Measurements from ENCODE around the gene C16orf95.

The C16orf95 gene

DNA sequence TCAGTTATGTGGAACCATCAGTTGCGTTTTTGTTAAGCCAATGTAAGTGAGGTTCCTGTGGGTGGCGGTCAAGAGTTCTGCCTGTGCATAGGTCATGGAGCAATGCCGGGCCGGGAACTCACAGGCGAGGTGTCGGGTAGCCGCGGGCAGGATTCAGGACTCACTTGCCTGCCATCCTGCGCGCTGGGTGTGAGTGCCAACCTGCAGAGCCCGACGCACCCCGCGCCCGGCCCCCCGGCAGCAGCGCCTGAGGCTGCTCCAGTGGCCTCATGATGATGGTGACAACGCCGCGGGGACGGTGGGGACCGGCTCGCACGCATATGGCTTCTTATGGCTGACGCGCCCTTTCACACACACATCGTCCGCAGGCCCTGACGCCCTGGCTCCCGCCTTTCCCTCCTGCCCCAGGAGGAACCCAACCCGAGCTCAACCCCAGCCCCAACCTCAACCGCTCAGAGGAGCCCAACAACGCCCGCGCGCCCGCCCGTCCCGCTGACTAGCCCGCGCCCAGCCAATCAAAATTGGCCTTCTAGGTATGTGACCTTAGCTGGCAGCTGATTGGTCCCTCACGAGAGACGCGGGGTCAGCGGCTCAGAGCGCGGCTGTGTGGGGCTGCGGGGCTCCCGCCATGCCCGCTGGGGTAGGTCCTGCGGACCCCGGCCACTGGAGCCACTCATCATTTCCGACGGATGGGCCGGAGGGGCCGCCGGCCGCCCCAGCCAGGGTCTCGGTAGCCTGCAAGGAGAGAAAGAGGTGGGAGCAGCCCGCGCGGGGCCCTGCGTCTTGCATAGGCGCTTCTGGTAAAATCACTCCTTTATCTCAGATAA, at the start of gene C16orf95:
Gene C16orf95, minus strand, starts transcription at position 470 of the 827 bp plus-strand sequence. Its CDS starts 150 bp downstream, at position 320.
- peak within 1 kb of the TSS; percentile 55 for H3K27ac ChIP-seq
- peak; percentile 31 for TF ChIP-seq CTCF (conservative IDR thresholded peaks at IDR 0.05)

GRCh38 chr16:87366930-87367329, 49.7 kb upstream of the C16orf95 start:
- TF ChIP-seq CTCF (conservative IDR thresholded peaks at IDR 0.05) = no peak
- no peak overlapping the region for H3K27ac ChIP-seq

- H3K27ac ChIP-seq = no peak overlapping the region
- TF ChIP-seq CTCF (conservative IDR thresholded peaks at IDR 0.05) = no peak
These were observed 49.1 kb upstream of the C16orf95 start for GRCh38 chr16:87366288-87366687.

GRCh38 chr16:87365021-87365713, 48.0 kb upstream of the C16orf95 start:
- no peak overlapping the region for H3K27ac ChIP-seq
- TF ChIP-seq CTCF (conservative IDR thresholded peaks at IDR 0.05) = no peak

- peak overlapping the region; percentile 50 for H3K27ac ChIP-seq
- TF ChIP-seq CTCF (conservative IDR thresholded peaks at IDR 0.05) = no peak
These were observed 46.7 kb upstream of the C16orf95 start for GRCh38 chr16:87363771-87364455.

DNA sequence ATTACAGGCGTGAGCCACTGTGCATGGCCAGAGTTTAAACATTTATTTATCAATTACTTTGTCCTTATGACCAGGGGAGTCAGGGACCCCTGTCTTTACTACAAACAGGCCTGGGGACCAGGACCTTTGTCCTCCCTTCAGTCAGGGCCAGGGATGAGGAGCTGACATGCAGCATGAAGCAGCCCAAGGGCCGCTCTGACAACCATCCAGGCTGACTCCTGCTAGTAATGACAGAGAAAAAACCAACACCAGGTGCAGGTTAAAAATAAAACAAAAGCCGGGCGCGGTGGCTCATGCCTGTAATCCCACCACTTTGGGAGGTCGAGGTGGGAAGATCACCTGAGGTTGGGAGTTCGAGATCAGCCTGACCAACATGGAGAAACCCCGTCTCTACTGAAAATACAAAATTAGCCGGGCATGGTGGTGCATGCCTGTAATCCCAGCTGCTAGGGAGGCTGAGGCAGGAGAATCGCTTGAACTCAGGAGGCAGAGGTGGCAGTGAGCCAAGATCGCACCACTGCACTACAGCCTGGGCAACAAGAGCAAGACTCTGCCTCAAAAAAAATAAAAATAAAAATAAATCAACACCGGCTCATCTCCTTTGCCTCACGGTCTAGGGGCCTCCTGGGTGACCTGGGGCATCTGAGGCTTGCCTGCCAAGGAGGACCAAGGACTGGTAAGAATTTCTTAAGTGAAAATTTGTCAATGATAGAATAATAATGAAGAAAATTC, 45.8 kb upstream of the C16orf95 start:
- peak overlapping the region; percentile 50 for H3K27ac ChIP-seq

DNA sequence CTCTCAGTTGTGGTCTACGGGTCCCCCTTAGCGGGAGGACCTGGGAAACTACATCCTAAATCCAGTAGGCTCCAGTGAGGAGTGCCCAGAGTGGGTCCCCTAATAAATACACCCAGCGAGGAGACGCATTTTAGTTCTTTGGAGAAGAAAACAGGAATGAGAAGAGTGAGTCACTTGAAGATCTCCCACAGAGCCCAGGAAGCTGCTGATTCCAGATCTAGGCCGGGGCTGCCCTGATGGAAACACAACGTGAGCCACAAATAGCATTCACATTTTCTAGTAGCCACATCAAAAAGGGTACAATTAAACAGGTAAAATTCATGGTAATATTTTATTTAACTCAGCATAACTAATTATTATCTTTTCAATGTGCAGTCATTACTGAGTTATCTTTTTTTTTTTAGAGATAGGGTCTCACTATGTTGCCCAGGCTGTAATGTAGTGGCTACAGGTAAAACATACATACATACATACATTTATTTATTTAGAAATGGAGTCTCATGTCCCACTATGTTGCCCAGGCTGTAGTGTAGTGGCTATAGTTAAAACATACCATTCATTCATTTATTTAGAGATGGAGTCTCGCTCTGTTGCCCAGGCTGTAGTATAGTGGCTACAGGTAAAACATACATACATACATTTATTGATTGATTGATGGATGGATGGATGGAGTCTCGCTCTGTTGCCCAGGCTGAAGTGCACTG, 44.9 kb upstream of the C16orf95 start:
- TF ChIP-seq CTCF (conservative IDR thresholded peaks at IDR 0.05) = no peak
- H3K27ac ChIP-seq = no peak overlapping the region

All from VCaP (cell line).